OCI-M2 (cell line): ENCODE results near the gene DDX1.

Source experiments
- DNase-seq: peaks from one replicate; lab custom pipeline; 2025; ENCODE audit not compliant: unreplicated experiment; lab: John Stamatoyannopoulos, UW

Gene DDX1

GRCh38 chr2:15642815-15643500 lies 51.3 kb downstream of the DDX1 start:
- no peak for DNase-seq

- no peak for DNase-seq
These were observed 52.3 kb downstream of the DDX1 start for GRCh38 chr2:15643791-15644585.

- no peak for DNase-seq
These were observed 53.6 kb downstream of the DDX1 start for GRCh38 chr2:15645300-15645699.

GRCh38 chr2:15645720-15646385 lies 54.2 kb downstream of the DDX1 start:
- DNase-seq: no peak

DNA sequence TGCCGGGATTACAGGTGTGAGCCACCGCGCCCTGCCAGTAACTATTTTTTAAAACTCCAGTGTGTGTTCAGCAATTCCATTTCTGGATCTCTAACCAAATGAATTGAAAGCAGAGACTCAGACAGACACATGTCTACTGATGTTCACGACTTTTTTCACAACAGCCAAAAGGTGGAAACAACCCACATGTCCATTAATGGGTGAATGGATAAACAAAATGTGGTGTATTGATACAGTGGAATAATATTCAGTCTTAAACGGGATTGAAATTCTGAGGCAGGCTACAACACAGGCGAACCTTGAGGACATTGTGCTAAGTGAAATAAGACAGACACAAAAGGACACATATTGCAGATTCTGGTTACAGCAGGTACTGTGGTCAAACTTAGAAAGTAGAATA lies 55.0 kb downstream of the DDX1 start:
- no peak for DNase-seq

DNA sequence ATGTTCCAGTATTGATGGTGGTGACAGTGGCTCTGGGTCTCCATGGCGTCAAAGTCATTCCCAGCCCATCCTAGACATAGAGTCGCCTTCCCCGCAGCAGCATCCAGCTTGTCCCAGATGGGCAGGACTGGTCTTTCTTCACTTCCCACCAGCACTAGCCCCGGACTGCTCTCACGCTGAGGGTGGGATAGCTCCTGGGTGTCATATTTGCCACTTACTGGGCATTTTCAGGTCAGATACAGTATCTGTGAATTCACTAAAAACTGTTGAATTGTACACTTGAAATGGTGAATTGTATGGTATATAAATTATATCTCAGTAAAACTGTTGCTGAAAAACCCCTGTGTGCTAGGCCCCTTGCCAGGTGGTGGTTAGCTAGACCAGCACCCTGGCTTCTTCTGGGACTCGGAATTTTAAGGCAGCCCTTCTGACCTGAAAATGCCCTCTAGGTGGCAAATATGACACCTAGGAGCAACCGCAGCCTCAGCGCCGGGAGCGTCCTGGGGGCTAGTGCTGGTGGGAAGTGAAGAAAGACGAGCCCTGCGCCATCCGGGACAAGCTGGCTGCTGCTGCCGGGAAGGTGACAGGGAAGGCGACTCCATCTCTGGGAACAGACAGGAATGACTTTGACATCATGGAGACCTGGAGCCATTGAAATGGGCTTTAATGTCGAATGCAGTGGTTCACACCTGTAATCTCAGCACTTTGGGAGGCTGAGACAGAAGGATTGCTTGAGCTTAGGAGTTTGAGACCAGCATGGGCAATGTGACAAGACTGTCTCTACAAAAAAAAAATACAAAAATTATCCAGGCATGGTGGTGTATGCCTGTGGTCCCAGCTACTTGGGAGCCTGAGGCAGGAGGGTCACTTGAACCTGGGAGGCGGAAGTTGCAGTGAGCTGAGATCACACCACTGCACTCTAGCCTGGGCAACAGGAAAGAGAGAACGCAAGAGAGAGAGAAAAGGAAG lies 56.2 kb downstream of the DDX1 start:
- no peak for DNase-seq

- DNase-seq: no peak
These were observed 57.2 kb downstream of the DDX1 start for GRCh38 chr2:15648593-15649525.

GRCh38 chr2:15649561-15650255 lies 58.0 kb downstream of the DDX1 start:
- no peak for DNase-seq

- no peak for DNase-seq
These were observed 59.1 kb downstream of the DDX1 start for GRCh38 chr2:15650616-15651366.

- DNase-seq: no peak
These were observed 59.7 kb downstream of the DDX1 start for GRCh38 chr2:15651367-15651727.

- no peak for DNase-seq
These were observed 60.6 kb downstream of the DDX1 start for GRCh38 chr2:15652252-15652651.

GRCh38 chr2:15652801-15653200 lies 61.1 kb downstream of the DDX1 start:
- DNase-seq: no peak

DNA sequence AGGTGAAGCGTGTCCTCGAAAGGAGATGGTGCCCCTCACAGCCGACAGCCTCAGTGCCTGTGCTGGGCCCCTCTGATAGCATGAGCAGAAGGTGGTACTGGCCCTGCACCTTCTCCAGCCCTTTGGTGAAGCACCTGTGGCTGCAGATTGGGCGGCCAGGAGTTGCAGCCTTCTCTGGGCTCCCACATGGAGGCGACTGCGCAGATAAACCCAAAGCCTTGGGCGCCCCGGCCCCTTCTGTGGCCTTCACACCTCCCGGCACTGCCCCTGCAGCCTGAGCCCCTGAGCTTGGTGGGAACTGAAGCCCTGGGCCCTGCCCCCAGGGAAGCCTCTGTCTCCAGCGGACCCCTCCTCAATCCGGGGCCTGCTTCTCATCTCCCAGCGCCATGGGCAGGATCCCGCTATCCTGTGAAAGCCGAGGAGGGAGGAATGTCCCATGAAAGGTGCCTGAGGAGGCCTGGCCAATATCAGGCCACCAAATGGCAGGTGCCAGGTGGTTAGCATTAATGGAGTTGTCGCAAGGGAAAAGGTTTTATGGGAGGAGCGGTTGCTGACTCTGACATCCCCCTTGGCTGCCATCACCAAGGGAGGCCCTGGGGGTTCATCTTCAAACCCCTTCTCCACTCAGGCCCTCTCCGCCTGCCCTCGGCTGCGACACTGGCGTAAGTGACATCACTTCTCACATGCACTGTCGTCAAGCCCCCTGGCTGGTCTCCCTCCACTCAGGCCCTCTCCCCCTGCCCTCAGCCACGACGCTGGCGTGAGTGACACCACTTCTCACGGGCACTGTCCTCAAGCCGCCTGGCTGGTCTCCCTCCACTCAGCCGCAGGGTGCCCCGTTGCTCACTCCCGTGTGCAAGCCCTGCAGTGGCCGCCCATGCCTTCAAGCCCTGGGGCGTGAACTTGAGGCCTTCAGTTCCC lies 62.4 kb downstream of the DDX1 start:
- DNase-seq: no peak

GRCh38 chr2:15654727-15655073 lies 63.0 kb downstream of the DDX1 start:
- no peak for DNase-seq

DNA sequence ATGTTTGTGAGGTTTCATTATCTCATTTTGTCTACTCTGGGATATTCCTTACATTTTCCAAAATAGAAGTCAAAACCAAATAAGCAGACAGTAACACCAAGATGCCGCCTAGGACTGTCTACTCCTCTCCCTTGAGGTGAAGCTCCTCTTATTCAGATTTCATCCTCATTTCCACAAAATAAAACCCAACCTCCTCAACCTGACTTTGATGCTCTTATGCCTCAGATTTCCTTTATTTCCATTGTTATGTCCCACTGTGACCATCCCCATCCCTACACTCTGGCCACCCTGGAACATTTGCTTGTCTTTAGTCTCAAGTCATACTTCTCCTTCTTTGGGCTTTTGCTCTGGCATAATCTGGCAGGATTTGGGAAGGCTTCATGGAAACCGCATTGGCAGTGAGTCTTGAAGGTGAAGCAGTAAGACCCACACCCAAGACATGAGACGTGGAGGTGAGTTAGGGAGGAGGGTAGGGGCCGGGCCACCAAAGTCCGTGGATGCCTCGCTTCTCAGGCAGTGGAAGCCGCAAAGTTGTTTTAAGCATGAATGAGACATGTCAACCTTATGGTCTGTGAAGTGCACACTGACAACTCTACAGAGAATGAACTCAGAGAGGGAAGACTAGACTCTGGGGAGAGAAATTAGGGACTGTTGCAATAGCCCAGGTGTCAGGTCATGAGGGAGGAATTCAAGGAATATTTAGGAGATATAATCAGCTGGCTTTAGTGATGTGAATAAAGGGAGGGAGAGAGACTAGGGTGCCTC lies 63.6 kb downstream of the DDX1 start:
- no peak for DNase-seq

DNA sequence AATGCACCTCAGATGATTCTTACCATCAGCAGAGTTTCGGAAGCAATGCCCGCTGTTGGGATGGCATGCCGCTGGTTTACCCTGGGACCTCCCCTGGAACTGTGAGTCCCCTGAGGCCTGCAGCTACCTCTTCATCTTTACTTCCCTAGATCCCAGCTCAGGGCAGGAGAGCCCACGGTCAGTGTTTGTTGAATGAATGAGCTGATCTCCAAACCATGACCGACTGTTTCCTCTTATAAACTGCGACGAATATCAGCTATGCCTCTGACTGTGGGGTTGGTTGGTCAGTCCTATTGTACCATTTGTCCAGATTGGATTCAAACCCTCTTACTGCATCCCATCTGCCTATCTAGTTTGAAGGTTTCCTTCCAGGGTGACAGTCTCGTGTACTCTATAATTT lies 64.4 kb downstream of the DDX1 start:
- no peak for DNase-seq

DNA sequence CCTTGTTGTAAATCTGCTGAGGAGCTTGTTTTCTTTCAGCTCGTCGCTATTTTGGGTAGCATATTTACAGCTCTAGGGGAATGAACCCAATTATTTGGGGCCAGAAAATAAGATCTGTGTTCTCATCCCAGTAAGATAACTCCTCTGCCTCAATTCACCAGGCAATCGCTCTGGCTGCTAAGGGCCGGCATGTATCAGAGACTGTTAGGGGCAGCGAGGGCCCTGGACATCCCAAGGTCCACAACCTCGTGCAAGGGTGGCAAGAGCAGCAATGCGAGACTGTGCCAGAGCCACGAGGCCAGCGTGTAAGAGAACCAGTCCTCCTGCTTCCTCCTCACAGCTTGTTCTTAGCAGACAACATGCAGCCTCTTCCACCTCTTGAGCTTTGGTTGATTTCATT lies 66.1 kb downstream of the DDX1 start:
- no peak for DNase-seq
